Stimulated activated CD4-positive, alpha-beta T cell treated with anti-CD3 and anti-CD28 coated beads, Interleukin-15, amount 100 ng/mL, for 48 hours (primary cell): ENCODE results near the gene CDKAL1.
"Not testable (repeated sequence)": the region's sequence is repeated elsewhere in the genome, so short reads cannot be mapped to it uniquely, and the experiment has no call there.

Source experiments
- DNase-seq, 2 donors: peaks; one replicate each; pipeline ENCODE4 v3.0.0-alpha.2; 2020; ENCODE audit warnings: low read depth in 2 of 2

CDKAL1 gene

DNA sequence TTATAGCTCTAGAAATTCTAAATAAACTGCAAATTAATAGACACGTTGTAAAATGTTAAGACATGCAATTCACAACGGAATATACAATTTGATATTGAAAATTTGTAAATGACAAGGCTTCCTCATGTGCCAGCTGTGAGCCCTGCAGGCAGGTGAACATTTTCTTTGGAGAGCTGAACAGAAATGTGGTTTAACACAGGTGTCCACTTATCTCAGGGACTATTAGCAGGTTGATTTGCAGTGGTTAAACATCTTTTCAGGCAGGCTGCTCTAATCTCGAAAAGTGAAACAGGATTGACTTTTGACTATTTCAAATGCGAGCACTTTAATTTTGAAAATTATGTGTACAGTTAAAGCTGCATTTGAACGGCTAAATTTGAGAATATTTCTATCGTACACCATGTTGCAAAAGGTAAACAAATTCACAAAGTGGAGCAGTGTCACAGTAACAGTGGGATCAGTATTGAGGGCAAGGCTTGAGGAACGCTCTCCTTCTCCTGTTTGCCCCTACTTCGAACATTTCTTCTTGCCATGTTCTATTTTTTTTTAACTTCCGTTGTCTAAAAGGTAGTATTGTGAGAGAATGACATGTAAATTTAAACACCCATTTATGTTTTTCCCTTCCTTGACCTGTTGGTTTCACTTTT is 210.8 kb downstream of the CDKAL1 start:
- no peak for DNase-seq

DNA sequence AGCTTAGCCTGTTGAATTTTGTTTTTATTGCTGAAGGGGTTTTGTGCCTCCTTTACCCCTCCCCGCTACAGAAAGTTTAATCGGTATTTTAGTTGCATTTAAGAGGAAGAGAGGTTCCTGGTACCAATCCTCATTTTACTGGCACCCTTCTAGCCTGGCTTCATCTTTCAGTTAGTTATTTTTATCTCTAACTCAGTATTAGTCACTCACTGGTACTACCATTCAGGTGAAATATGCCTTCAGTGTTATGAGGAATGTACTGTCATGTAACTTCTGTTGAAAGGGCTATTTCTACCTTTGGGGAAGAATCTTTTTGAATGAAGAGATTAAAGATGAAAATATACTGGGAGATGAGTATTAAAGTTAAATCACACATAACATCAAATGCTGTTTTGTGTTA is 211.8 kb downstream of the CDKAL1 start:
- no peak for DNase-seq

DNA sequence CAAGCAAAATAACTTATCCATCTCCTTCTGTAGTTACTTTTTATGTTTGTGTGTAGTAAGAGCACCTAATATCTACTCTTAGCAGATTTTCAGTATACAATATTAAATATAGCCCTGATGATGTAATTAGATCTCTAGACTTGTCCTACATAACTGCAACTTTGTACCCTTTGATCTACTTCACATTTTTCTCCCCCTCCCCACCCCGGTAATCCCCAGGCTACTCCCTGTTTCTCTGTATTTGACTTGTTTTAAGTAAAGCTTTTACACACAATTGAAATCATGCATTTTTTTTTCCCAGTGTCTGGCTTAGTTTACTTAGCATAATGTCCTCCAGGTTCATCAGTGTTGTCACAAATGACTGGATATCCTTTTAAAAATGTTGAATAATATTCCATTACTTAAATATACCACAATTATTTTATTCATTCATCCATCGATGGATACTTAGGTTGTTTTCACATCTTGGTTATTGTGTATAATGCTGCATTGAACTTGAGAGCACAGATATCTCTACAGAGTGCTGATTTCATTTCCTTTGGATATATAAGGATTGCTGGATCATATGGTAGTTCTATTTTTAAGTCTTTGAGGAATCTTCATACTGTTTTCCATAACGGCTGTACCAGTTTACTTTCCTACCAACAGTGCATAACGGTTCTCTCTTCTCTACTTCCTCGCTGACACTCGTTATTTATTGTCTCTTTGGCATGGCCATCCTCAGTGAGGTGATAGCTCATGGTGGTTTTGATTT is 212.7 kb downstream of the CDKAL1 start:
- DNase-seq = no peak

- DNase-seq = no peak
Observed at GRCh38 chr6:20747991-20748390, 213.7 kb downstream of the CDKAL1 start.

DNA sequence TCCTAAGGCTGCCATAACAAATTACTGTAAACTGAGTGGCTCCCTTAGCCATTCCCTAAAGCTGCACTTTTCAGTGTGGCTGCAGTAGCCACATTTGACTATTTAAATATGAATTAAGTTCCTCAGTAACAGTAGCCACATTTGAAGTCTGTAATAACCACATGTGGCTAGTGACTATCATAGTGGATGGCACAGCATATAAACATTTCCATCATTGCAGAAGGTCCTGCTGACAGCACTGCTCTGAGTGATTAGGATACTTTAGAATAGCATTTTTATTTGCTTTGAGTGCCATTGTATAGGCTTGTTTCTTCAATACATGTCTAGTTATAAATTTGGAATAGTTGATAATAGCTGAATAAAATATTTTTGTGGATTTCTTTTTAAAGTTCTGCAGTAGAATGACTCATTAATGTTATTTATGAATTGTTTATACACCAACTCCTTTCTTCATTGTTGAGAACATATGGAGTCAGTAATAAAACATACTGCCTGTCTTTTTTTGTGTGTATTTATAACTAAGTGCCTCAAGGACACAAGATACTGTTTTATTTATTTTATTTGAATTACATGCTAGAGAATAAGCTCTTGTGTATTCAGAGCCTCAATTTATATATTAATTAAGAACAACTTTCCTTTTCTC is 217.2 kb downstream of the CDKAL1 start:
- no peak for DNase-seq

DNA sequence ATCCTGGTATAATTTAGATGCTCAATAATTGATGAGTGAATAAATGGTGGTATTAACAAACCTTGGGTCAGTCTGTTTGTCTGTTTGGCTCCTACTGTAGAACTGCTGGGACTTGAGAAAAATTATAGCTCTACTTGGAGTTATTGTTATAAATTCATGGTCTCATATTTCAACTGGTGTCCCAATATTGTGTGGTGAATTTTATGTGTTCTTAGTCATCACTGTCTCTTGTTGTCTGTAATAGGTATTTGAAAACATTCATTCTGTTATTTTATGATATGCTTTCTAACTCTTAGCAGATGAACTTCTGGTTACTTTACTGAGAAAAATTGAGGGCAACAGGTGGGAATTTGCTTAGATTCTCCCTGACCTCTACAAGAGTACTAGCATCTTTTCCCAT is 221.4 kb downstream of the CDKAL1 start:
- no peak for DNase-seq

DNA sequence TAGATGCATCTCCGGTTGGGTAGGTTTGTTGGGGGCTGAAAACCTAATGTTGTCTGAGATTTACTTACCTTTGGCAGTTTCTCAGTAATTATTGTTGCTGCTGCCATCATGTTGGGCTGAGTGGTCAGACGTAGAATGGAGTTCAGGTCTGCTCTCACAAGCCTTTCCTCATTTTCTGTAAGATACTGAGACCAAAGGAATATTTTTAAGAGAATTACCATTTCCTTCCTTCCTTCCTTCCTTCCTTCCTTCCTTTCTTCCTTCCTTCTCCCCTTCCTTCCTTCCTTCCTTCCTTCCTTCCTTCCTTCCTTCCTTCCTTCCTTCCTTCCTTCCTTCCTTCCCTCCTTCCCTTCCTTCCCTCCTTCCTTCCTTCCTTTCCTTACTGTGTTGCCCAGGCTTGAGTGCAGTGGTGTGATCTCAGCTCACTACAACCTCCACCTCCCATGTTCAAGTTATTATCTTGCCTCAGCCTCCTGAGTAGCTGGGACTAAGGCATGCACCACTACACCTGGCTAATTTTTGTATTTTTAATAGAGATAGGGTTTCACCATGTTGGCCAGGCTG is 222.4 kb downstream of the CDKAL1 start:
- not testable (repeated sequence) for DNase-seq

- DNase-seq = no peak
Observed at GRCh38 chr6:20757761-20758160, 223.5 kb downstream of the CDKAL1 start.

GRCh38 chr6:20763296-20763695 is 229.0 kb downstream of the CDKAL1 start:
- DNase-seq = no peak

GRCh38 chr6:20769631-20770030 is 235.4 kb downstream of the CDKAL1 start:
- no peak for DNase-seq

DNA sequence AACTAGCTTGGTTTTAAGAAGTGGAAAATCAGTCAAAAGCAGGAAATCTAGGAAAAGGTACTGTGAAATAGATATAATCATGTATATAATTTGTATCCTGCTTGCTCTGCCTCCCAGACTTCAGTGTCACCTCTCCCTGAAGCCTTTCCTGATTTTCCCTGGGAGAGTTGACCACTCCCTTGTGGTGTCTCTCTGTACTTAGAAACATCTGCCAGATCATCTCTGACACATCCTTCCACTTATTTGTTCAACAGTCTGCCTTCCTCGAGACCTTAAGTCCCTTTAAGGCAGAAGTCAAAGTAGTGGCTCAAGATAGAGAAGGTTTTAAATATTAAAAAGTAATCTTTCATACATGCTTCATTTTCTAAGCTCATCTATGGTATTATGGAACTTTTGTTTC is 236.5 kb downstream of the CDKAL1 start:
- no peak for DNase-seq

DNA sequence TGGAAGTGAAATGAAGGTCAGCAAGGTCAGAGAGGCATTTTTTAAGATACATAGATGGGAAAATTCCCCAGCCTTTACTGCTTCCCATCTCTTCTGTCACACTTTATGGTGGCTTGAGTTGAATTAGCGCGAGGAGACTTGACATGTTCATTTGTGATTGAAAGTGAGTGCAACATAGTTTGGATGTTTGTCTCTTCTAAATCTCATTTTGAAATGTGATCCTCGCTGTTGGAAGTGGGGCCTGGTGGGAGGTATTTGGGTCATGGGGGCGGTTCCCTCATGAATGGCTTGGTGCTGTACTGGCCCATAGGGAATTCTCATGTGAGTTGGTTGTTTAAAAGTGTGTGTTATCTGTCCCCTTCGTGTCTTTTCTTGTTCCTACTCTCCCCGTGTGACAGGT is 237.2 kb downstream of the CDKAL1 start:
- no peak for DNase-seq

- no peak for DNase-seq
Observed at GRCh38 chr6:20773822-20774221, 239.6 kb downstream of the CDKAL1 start.

- no peak for DNase-seq
Observed at GRCh38 chr6:20775981-20776380, 241.7 kb downstream of the CDKAL1 start.

GRCh38 chr6:20777801-20778200 is 243.5 kb downstream of the CDKAL1 start:
- no peak for DNase-seq

- DNase-seq = no peak
Observed at GRCh38 chr6:20778459-20778858, 244.2 kb downstream of the CDKAL1 start.

- no peak for DNase-seq
Observed at GRCh38 chr6:20778912-20779311, 244.7 kb downstream of the CDKAL1 start.

- no peak for DNase-seq
Observed at GRCh38 chr6:20789162-20789561, 254.9 kb downstream of the CDKAL1 start.

- no peak for DNase-seq
Observed at GRCh38 chr6:20790032-20790791, 256.0 kb downstream of the CDKAL1 start.

- DNase-seq = no peak
Observed at GRCh38 chr6:20791074-20791473, 256.8 kb downstream of the CDKAL1 start.

DNA sequence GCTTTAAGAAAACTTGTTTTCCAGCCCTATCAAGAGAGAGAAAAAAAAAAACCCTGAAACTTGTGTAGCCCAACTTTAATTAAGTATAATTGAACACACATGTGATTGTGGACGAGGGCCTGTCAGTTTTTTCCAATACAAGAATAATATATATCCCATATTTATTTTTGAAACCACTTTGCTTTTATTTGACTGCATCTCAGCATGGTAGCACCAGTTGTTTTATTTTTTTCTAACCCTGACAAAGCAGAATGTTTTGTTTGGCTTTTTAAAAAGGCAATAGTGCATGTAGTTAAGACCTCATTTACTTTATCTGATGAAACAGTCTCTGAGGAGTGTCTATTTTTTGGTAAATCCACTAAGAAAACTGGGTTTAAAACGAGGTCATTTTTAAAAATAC is 257.7 kb downstream of the CDKAL1 start:
- no peak for DNase-seq

- no peak for DNase-seq
Observed at GRCh38 chr6:20793174-20793573, 258.9 kb downstream of the CDKAL1 start.
